PC-9 (cell line): ENCODE data around the gene SUFU. TPM values are rescaled to one million over a fixed set of nuclear protein-coding genes. Genes with fewer than 3 reads are reported as not detected.

ENCODE experiments used
- BruUV-seq: library from RNA; stranded (reverse); fragments of 400-500 nt; replicated peaks from 2 replicates; lab custom pipeline; 2021; lab: Mats Ljungman, UMichigan
- CTCF ChIA-PET: fragments of 300-600 bp; sonication (Branson Sonifier 250); formaldehyde crosslinking; loops from one replicate; lab custom pipeline; 2022; ENCODE audit warnings: antibody characterized with exemption; lab: Charles Lee
- POLR2A ChIA-PET: fragments of 300-600 bp; sonication (Branson Sonifier 250); formaldehyde crosslinking; loops from one replicate; lab custom pipeline; 2022; ENCODE audit warnings: antibody characterized with exemption; ENCODE audit not compliant: unreplicated experiment; lab: Charles Lee
- DNase-seq, 2 experiments: peaks; one replicate each; pipeline versions ENCODE4 v3.0.0 to v3.0.0-alpha.2; 2015 to 2022; ENCODE audit warnings: mixed read lengths in 1 of 2
- H2AFZ ChIP-seq: fragments of 200-600 bp; sonication (generic); 2 replicates; pipeline ENCODE4 v1.8.1; 2017; ENCODE audit warnings: antibody characterized with exemption
- H3F3A ChIP-seq: fragments of 200-600 bp; sonication (generic); 2 replicates; pipeline ENCODE4 v1.8.1; 2017; ENCODE audit warnings: antibody characterized with exemption, mild to moderate bottlenecking, low read depth; ENCODE audit not compliant: insufficient read depth
- H3K27ac ChIP-seq: fragments of 200-600 bp; sonication (generic); 2 replicates; pipeline ENCODE4 v1.6.1; 2016; ENCODE audit warnings: mixed run types
- H3K27me3 ChIP-seq: fragments of 200-600 bp; sonication (generic); 2 replicates; pipeline ENCODE4 v1.6.1; 2016; ENCODE audit warnings: low read depth, mixed run types; ENCODE audit not compliant: insufficient read depth
- H3K36me3 ChIP-seq: fragments of 200-600 bp; sonication (generic); 2 replicates; pipeline ENCODE4 v1.6.1; 2016; ENCODE audit warnings: low read depth, mixed run types
- H3K4me1 ChIP-seq: fragments of 200-600 bp; sonication (generic); replicated peaks from 2 replicates; pipeline ENCODE4 v1.6.1; 2016; ENCODE audit warnings: mixed run types; ENCODE audit not compliant: insufficient read depth
- H3K4me2 ChIP-seq: fragments of 200-600 bp; sonication (generic); 2 replicates; pipeline ENCODE4 v1.6.1; 2017; ENCODE audit warnings: mixed run types
- H3K4me3 ChIP-seq: fragments of 200-600 bp; sonication (generic); 2 replicates; pipeline ENCODE4 v1.6.1; 2016; ENCODE audit warnings: mixed run types
- H3K79me2 ChIP-seq: fragments of 200-600 bp; sonication (generic); 2 replicates; pipeline ENCODE4 v1.6.1; 2017; ENCODE audit warnings: low read depth, mixed run types
- H3K9me2 ChIP-seq: fragments of 200-600 bp; sonication (generic); 2 replicates; pipeline ENCODE4 v1.8.1; 2017; ENCODE audit warnings: mild to moderate bottlenecking; ENCODE audit not compliant: insufficient read depth
- H3K9me3 ChIP-seq: fragments of 200-600 bp; sonication (generic); 2 replicates; pipeline ENCODE4 v1.8.1; 2016; ENCODE audit warnings: low read depth; ENCODE audit not compliant: insufficient read depth
- H4K20me1 ChIP-seq: fragments of 200-600 bp; sonication (generic); 2 replicates; pipeline ENCODE4 v1.8.1; 2017; ENCODE audit not compliant: insufficient read depth
- EZH2 ChIP-seq: fragments of 200-600 bp; sonication (generic); IDR thresholded peaks from 2 replicates; pipeline ENCODE4 v1.8.0; 2017; ENCODE audit warnings: antibody characterized with exemption, low read depth
- intact Hi-C: fragments of 100-400 bp; cut with micrococcal nuclease; formaldehyde crosslinking; loops from one replicate; pipeline ENCODE4 v1.10.0; 2022; ENCODE audit not compliant: unreplicated experiment
- total RNA-seq: library from RNA; stranded (reverse); gene quantifications from 2 replicates; pipeline ENCODE4 v1.2.3, GENCODE V29; 2021
- TF ChIP-seq, protein P1 (sequence below): fragments of 200-600 bp; sonication (generic); conservative IDR thresholded peaks from 2 replicates; pipeline ENCODE4 v1.6.1; 2017; ENCODE audit warnings: mixed run types, antibody characterized with exemption, mild to moderate bottlenecking, moderate library complexity

SUFU gene
- total RNA-seq, 1 experiment from 2014 or later: 20.2 TPM

DNA sequence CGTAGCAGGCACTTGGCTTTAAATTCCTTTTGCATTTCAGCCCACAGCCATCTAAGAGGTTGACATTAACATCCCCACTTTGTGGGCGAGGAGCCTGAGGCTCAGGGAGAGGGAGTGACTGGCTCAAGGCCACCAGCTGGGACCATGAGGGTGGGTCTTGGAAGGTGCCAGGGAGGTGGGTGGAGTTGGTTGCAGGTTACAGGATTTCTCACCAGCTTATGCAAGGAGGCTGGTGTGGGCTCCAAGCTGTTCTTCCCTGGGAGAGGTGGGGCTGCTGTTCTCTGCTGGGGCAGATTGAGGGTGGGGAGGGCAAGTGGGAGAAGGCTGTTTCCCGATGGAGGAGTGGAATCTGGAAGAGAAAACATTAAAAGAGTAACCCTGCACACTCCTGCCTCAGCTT lies 38.3 kb upstream of the SUFU start:
- H2AFZ ChIP-seq: no peak overlapping the region
- H3K4me1 ChIP-seq: no peaks in the 10 kb centered on the region
- H3F3A ChIP-seq: no peaks in the 10 kb centered on the region
- BruUV-seq: no TSS peak
- intact Hi-C loops: no loop called here
- H3K9me3 ChIP-seq: no peaks in the 10 kb centered on the region
- H3K36me3 ChIP-seq: no peaks in the 10 kb centered on the region
- H3K27ac ChIP-seq: no peak overlapping the region
- TF ChIP-seq, protein P1, sequence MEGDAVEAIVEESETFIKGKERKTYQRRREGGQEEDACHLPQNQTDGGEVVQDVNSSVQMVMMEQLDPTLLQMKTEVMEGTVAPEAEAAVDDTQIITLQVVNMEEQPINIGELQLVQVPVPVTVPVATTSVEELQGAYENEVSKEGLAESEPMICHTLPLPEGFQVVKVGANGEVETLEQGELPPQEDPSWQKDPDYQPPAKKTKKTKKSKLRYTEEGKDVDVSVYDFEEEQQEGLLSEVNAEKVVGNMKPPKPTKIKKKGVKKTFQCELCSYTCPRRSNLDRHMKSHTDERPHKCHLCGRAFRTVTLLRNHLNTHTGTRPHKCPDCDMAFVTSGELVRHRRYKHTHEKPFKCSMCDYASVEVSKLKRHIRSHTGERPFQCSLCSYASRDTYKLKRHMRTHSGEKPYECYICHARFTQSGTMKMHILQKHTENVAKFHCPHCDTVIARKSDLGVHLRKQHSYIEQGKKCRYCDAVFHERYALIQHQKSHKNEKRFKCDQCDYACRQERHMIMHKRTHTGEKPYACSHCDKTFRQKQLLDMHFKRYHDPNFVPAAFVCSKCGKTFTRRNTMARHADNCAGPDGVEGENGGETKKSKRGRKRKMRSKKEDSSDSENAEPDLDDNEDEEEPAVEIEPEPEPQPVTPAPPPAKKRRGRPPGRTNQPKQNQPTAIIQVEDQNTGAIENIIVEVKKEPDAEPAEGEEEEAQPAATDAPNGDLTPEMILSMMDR: no peak
- H3K9me2 ChIP-seq: no peaks in the 10 kb centered on the region
- H3K4me3 ChIP-seq: no peak overlapping the region
- no peaks in the 10 kb centered on the region for H3K27me3 ChIP-seq
- H3K4me2 ChIP-seq: no peak overlapping the region
- no peaks in the 10 kb centered on the region for H4K20me1 ChIP-seq
- no peaks in the 10 kb centered on the region for H3K79me2 ChIP-seq
- POLR2A ChIA-PET: no interaction called here
- CTCF ChIA-PET: no interaction called here
- DNase-seq: no peak

DNA sequence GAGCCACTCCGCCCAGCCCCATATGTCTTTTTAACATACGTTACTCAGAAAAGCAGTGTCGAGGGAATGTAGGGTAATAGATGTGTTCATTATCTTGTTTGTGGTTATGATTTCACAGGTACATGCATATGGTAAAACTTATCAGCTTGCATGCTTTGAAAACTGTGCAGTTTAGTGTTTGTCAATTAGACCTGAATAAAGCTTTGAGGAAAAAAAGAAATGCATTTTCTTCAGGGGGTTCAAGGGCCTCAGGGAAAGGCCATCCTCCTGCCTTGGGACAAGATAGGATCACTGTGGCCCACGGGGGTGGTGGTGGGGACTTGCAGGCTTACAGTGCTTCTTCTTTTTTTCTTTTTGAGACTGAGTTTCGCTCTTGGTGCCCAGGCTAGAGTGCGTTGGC lies 36.5 kb upstream of the SUFU start:
- Histone ChIP-seq H3K4me2 (no peak overlapping the region), H3K36me3 (no peaks in the 10 kb centered on the region), H3K4me1 (no peaks in the 10 kb centered on the region), H3K9me3 (no peaks in the 10 kb centered on the region), H3K27me3 (no peaks in the 10 kb centered on the region), H4K20me1 (no peaks in the 10 kb centered on the region), H3K4me3 (no peak overlapping the region), H3K79me2 (no peaks in the 10 kb centered on the region), H3F3A (no peaks in the 10 kb centered on the region), H3K9me2 (no peaks in the 10 kb centered on the region), H2AFZ (no peak overlapping the region), H3K27ac (no peak overlapping the region)
- no TSS peak for BruUV-seq
- intact Hi-C loops: no loop called here
- POLR2A ChIA-PET: no interaction called here
- CTCF ChIA-PET: no interaction called here
- TF ChIP-seq EZH2: no peak
- TF ChIP-seq, protein P1: no peak
- DNase-seq: no peak

DNA sequence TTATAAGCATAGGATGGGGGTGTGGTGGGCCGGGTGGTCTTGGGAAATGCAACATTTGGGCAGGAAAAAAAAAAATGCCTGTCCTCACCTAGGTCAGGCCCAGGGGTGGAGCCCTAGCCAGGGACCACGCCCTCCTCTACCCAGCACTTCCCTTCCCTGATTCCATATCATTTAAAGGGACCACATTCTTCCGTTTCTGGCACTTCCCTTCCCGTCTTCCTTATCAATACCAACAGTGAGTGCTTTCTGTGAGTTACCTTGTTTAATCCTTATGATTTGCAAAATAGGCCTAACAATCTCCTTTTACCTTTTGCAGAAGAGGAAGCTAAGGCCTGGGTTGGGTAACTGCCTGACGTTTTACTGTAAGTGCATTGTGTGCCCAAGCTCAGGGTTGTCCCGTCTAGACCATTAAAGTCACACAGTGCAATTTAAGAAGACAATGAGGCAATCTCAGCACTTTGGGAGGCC lies 35.8 kb upstream of the SUFU start:
- H4K20me1 ChIP-seq: no peaks in the 10 kb centered on the region
- no peak overlapping the region for H2AFZ ChIP-seq
- TF ChIP-seq EZH2: no peak
- TF ChIP-seq, protein P1: no peak
- ChIA-PET CTCF (no interaction called here), POLR2A (no interaction called here)
- no peaks in the 10 kb centered on the region for H3K27me3 ChIP-seq
- H3F3A ChIP-seq: no peaks in the 10 kb centered on the region
- intact Hi-C loops: no loop called here
- H3K4me1 ChIP-seq: no peaks in the 10 kb centered on the region
- H3K9me3 ChIP-seq: no peaks in the 10 kb centered on the region
- H3K79me2 ChIP-seq: no peaks in the 10 kb centered on the region
- no peaks in the 10 kb centered on the region for H3K9me2 ChIP-seq
- BruUV-seq: no TSS peak
- H3K4me2 ChIP-seq: no peak overlapping the region
- H3K36me3 ChIP-seq: no peaks in the 10 kb centered on the region
- H3K27ac ChIP-seq: no peak overlapping the region
- no peak overlapping the region for H3K4me3 ChIP-seq
- DNase-seq: no peak
